Hepatic stellate cell (primary cell): ENCODE results near the gene CD151.
A peak's percentile ranks its signal among the peaks of the same experiment; 100 is the strongest.

Experiments
- DNase-seq: peaks from one replicate; pipeline ENCODE4 v3.0.0; 2011; ENCODE audit warnings: low spot score

The CD151 gene

GRCh38 chr11:829176-829846, 3.4 kb upstream of the CD151 start:
- no peak for DNase-seq

GRCh38 chr11:829847-830294, 2.9 kb upstream of the CD151 start:
- DNase-seq: no peak

GRCh38 chr11:830295-831117, 2.2 kb upstream of the CD151 start:
- peak; percentile 69 for DNase-seq

- no peak for DNase-seq
Measured at GRCh38 chr11:831118-831864, 1.5 kb upstream of the CD151 start.

- DNase-seq: no peak
Measured at GRCh38 chr11:831961-832528, 707 bp upstream of the CD151 start.

GRCh38 chr11:833114-833791, 501 bp downstream of the CD151 start:
- DNase-seq: no peak

- no peak for DNase-seq
Measured at GRCh38 chr11:833849-834311, 1.1 kb downstream of the CD151 start.

- peak; percentile 75 for DNase-seq
Measured at GRCh38 chr11:834371-835316, 1.9 kb downstream of the CD151 start.

GRCh38 chr11:836274-836673, 3.5 kb downstream of the CD151 start:
- no peak for DNase-seq

- DNase-seq: no peak
Measured at GRCh38 chr11:836700-837099, 3.9 kb downstream of the CD151 start.

GRCh38 chr11:837189-837989, 4.6 kb downstream of the CD151 start:
- no peak for DNase-seq

- DNase-seq: no peak
Measured at GRCh38 chr11:837990-838307, 5.2 kb downstream of the CD151 start.

- DNase-seq: no peak
Measured at GRCh38 chr11:838441-839279, 5.9 kb downstream of the CD151 start.

GRCh38 chr11:839280-839623, 6.5 kb downstream of the CD151 start:
- DNase-seq: no peak

GRCh38 chr11:839875-840617, 7.3 kb downstream of the CD151 start:
- DNase-seq: no peak

- no peak for DNase-seq
Measured at GRCh38 chr11:841981-842369, 9.2 kb downstream of the CD151 start.

- DNase-seq: peak; percentile 92
Measured at GRCh38 chr11:842370-843002, 9.7 kb downstream of the CD151 start, which contains the start of the genes POLR2L and TSPAN4. Gene POLR2L, minus strand, starts transcription at chr11:842529. Its CDS starts 21 bp downstream, at chr11:842508. Gene TSPAN4, plus strand, starts transcription at chr11:842852. Its CDS starts 7,453 bp downstream, at chr11:850305.
